ENCODE data around the gene VAPA. TPM values are rescaled to one million over a fixed set of nuclear protein-coding genes. Genes with fewer than 3 reads are reported as not detected.

VAPA gene
- total and polyA plus RNA-seq, 9 of the 15 experiments (the other 6 are each of a cell fraction or from before 2014, with no cell fraction given) = 219 to 902 (median 526) TPM

DNA sequence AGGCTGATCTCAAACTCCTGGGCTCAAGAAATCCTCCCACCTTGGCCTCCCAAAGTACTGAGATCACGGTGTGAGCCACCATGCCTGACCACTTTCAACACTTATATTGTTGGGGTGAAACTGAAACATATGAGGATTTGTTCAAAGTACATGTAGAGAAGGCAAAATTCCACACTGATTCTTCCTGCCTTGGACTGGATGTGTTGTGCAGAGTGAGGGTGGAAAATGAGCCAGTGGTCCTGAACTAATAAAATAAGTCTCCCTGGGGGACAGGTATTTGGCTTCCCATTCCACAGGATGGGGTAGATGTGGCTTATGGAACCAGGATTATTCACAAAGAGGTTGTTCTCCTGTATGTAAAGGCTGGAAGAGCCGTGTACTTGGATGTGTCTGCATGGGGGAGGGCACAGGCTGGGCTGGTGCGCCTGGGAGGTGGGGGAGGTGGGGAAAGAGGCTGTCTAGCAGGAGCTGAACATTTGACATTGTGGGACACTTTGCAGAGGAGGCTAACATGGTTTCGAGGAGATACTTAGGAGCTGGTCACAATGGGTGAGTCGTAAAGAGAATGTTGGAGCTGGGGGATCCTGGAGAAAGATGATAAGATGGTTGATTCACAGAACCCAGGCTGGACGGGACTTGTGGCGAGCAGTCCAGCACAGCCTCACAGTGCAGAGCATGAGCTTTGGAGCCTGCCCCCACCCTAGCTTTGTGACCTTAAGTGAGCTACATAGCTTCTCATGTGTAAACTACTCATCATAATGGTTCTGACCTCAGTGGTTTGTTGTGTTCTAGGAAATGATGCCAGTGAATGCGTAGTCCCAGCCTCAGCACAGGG is 28.4 kb upstream of the VAPA start, which contains the start of gene TXNDC2 (continued):
- TF ChIP-seq C11orf30 (IDR thresholded peaks at IDR 0.05; ENCODE audit: low read depth) = no peak
- 0 out of 2 replicates have a peak, but pooled peaks have one; percentile 69 for TF ChIP-seq THRB (CRISPR knock-in tag; conservative IDR thresholded peaks at IDR 0.05)
- 0 out of 2 replicates have a peak, but pooled peaks have one; percentile 16 for TF ChIP-seq HINFP (tag; conservative IDR thresholded peaks at IDR 0.05; ENCODE audit: low read depth)
- peak; percentile 28; the same call in 1 of the 2 replicates for TF ChIP-seq ZKSCAN8 (CRISPR knock-in tag; IDR thresholded peaks at IDR 0.05)
- TF ChIP-seq TRIM25 (IDR thresholded peaks at IDR 0.05; ENCODE audit: borderline replicate concordance) = no peak
- TF ChIP-seq BCLAF1 (IDR thresholded peaks at IDR 0.05; ENCODE audit: borderline replicate concordance in 1 of 2, control insufficient read depth in 1 of 2, low read depth in 2 of 2, low read length in 1 of 2) = no peak
- TF ChIP-seq FOSL1 (tag; conservative IDR thresholded peaks at IDR 0.05) = peak; percentile 71
- TF ChIP-seq, protein P1, sequence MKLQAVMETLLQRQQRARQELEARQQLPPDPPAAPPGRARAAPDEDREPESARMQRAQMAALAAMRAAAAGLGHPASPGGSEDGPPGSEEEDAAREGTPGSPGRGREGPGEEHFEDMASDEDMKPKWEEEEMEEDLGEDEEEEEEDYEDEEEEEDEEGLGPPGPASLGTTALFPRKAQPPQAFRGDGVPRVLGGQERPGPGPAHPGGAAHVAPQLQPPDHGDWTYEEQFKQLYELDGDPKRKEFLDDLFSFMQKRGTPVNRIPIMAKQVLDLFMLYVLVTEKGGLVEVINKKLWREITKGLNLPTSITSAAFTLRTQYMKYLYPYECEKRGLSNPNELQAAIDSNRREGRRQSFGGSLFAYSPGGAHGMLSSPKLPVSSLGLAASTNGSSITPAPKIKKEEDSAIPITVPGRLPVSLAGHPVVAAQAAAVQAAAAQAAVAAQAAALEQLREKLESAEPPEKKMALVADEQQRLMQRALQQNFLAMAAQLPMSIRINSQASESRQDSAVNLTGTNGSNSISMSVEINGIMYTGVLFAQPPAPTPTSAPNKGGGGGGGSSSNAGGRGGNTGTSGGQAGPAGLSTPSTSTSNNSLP (IDR thresholded peaks at IDR 0.05; ENCODE audit: borderline replicate concordance, low read depth, low read length) = peak; percentile 86; the same call in 1 of the 2 replicates
- TF ChIP-seq CBX2 (IDR thresholded peaks at IDR 0.05; ENCODE audit: insufficient read depth, low read length, poor library complexity, severe bottlenecking) = no peak
- no peak for TF ChIP-seq LARP7 (IDR thresholded peaks at IDR 0.05)
- no peak for TF ChIP-seq SFPQ (IDR thresholded peaks at IDR 0.05; ENCODE audit: low read depth, low read length)
- no peak for TF ChIP-seq SIN3A (IDR thresholded peaks at IDR 0.05; ENCODE audit: borderline replicate concordance in 2 of 2, control insufficient read depth in 1 of 2, low read depth in 2 of 2, low read length in 2 of 2)
